NCI-H510A (cell line): Measurements from ENCODE around the gene MYDGF.
"Not testable (repeated sequence)": the region's sequence is repeated elsewhere in the genome, so short reads cannot be mapped to it uniquely, and the experiment has no call there.

ENCODE experiments used
- DNase-seq: peaks from one replicate; lab custom pipeline; 2025; lab: John Stamatoyannopoulos, UW

Gene MYDGF

DNA sequence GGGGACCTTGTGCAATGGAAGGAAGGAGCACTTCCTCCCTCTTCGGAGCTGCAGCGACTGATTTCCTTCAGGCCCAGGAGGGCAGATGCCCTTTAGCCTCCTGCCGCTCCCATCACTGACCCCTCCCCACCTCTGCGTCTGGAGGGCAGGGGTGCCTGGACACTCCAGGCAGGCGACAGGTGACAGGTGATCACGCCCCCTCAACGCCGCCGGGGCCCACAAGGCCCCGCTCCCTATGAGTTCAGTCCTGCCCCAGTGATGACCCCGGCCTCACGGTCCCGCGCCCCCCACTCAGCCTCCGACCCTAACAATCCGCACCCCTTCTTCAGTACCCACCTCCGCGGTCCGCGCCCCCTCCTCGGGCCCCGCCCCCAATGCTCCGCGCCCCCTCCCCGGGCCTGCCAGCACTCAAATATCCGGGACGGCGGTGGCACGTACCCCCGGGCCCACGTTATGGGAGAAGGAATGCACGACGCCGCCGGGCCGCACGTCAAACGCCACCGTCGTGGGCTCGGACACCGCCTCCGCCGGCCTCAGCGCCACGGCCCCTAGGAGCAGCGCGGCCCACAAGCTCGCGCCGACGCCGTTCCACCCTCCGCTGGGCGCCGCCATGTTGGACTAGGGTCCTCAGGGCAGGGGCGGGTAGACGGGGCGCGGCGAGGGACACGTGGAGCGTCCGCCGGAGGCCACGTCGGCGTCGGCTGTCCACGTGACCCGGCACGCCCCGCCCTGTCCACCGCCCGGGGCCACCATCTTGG lies at the start of gene MYDGF:
TSS of gene MYDGF (minus strand) at position 620 of the 758 bp plus-strand sequence. CDS start at position 612, 8 bp downstream.
- DNase-seq, result peak; percentile 93

DNA sequence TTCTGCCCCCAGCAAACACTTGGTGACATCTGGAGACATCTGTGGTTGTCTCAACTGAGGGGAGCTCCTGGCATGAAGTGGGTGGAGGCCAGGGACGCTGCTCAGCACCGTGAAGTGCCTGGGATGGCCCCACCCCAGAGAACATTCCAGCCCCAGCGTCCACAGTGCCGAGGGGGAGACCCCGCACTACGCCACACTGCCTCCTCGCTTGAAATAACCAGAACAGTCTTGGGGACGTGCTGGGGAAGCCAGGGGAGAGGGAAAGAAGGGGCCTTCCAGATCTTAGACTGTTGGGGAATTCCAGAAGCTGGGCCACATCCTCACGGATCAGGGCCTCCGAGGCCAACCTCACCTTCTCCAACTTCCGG lies 49.3 kb upstream of the MYDGF start:
- no peak for DNase-seq

GRCh38 chr19:4717966-4718701 lies 48.0 kb upstream of the MYDGF start:
- no peak for DNase-seq

- DNase-seq, result peak; percentile 57
Measured at GRCh38 chr19:4717191-4717965, 47.2 kb upstream of the MYDGF start.

- no peak for DNase-seq
Measured at GRCh38 chr19:4715529-4716221, 45.5 kb upstream of the MYDGF start.

DNA sequence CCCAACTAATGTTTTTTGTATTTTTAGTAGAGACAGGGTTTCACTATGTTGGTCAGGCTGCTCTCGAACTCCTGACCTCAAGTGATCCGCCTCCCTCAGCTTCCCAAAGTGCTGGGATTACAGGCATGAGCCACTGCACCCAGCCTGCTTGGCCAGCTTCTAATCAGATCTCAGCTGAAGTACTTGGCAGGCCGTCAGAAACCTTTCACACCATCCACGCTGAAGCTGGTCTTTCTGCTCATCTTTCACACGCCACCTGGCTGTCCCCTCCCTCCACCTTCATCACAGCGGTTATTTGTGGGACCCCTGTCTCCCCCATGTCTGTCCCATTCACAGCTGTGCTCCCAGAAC lies 45.0 kb upstream of the MYDGF start:
- not testable (repeated sequence) for DNase-seq

- no peak for DNase-seq
Measured at GRCh38 chr19:4714016-4714415, 43.9 kb upstream of the MYDGF start.

GRCh38 chr19:4713384-4713951 lies 43.3 kb upstream of the MYDGF start:
- DNase-seq, result no peak

GRCh38 chr19:4712771-4713170 lies 42.6 kb upstream of the MYDGF start:
- no peak for DNase-seq

DNA sequence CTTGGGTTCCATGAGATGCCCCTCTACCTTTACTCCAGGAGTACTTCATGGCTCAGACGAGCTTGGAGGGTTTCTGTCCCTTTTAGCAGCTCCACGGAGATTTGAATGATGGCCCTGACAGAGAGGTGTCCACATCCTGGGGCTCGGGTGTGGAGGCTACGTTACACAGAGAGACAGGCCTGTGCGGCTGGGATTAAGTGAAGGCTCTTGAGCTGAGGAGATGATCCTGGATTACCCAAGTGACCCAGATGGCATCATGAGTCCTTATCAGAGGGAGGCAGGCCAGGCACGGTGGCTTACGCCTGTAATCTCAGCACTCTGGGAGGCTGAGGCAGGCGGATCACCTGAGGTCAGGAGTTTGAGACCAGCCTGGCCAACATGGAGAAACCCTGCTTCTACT lies 41.1 kb upstream of the MYDGF start:
- DNase-seq, result no peak

- no peak for DNase-seq
Measured at GRCh38 chr19:4710281-4710600, 40.1 kb upstream of the MYDGF start.

DNA sequence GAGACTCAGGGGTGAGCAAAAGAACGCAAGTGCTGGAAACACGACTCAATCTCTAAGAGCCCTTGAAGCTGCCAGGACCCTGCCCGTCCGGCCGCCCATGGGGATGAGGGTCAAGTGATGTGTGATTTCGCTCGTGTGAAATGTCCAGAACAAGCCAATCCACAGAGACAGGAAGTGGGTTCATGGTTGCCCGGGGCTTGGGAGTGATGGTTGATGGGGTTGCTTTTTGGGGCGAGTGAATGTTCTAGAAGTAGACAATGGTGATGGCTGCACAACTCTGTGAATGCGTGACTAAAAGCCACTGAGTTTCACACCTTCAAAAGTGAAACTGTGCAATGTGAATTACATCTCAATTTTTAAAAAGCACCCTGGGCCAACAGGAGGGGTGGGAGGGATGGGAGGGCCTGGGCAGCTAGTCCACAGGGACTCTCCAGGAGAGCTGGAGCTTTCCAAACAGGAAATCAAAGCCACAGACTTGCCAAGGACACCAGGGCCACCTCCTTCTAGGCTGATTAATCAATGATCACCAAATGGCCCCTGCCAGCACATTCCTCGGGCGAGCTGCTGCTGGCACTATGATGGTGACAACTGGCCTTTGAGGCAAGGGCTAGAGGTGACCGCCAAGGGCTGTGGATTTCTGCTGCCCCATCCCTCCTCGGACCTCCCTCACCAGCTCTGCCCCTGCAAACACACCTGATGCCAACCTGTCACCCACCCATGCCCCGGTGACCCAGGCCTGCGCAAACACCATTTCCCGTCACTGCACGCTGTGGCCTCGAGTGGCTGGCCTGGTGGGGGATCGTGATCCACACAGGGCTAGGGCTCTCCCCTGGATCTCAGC lies 39.5 kb upstream of the MYDGF start:
- no peak for DNase-seq

DNA sequence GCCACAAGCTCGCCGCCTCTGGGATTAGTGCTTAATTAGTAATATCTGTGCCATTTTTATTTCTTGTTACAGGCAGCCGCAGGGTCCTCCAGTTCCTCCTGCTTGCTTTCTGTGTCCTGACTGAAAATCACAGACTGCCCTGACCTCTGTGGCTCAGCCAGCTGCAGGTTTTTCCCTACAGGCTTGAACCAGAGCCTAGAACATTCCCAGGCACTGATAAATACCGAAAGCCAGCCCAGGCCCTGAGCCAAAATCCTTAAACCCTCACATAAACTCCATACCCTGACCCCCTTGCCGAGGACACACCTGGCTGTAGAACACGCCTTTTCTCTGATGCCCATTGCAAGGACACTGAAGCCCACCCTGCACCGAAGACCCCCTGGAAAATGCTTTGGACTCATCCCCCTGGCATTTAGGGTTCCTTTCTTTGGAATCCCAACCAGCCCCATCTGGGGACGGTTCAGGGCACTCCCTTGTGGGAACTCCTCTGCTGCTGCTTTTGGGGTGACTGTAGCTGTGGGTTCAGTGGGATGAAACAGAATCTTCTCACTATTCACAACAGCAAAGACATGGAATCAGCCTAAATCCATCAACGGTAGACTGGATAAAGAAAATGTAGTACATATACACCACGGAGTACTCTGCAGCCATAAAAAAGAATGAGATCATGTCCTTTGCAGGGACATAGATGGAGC lies 38.0 kb upstream of the MYDGF start:
- DNase-seq, result no peak

- DNase-seq, result no peak
Measured at GRCh38 chr19:4707322-4707721, 37.2 kb upstream of the MYDGF start.

DNA sequence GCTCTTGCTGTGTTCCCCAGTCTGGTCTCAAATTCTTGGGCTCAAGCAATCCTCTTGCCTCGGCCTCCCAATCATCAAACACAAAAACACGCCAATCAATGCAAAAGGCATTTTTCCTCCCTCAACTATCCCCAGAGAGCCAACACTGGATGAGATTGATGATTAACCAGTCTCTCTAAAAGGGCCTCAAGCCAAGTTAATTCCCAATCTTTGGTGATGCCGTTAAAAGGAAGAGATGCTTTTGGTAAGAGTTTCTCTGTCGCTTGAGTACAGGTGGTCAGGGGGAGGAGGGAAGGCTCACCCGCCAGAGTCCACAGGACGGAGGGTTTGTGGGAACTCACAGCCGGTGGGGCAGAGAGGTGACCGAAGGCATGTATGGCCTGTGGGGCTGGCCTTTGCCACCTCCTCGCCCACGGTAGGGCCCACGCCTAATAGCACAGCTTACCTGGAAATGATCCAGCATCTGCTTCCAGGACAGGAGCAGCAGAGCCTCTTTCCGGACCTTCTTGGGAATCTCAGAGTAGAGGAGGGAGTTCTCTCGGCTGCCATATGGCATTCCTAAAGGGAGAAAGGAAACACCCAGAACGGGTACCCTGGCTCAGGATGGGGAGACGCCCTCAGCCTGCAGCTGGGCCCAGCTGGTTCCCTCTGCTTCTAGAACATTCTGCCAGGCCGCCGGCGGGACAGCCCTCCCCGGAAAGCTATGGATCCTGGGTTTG lies 35.4 kb upstream of the MYDGF start:
- no peak for DNase-seq

DNA sequence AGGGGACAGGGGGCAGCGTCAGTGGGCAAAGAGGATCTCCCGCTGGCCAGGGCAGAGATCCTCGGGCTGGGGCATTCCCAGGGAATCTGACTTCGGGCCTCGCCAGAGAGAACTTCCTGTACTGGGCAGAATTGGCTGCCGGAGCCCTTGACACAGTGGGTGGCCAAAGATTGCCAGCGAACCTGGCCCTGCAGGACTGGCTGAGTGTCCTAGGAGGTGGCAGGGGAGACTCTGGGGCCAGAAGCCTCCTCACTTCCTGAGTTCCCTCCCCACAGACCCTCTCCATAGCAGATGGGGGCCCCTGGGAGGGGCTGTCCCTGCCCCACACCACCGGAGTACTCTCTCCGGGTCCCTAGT lies 34.2 kb upstream of the MYDGF start:
- no peak for DNase-seq

- DNase-seq, result no peak
Measured at GRCh38 chr19:4703671-4704316, 33.7 kb upstream of the MYDGF start.

DNA sequence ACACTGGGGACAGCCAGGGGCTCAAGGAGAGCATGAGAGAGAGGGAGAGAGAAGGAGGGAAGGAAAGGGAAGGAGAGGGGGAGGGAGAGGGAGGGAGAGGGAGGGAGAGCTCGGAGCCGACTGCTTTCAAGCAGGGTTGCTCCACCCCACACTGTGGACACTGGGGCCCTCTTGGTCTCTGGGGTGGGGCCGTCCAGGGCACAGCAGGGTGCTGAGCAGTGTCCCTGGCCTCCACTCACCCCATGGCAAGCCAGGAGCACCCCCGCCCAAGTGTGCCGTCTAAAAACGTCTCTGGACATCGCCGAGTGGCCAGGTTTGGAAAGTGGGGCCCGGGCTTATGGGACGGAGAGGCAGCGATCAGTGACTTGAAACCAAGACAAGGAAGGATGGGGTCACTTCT lies 32.6 kb upstream of the MYDGF start:
- DNase-seq, result no peak

- DNase-seq, result no peak
Measured at GRCh38 chr19:4701557-4701956, 31.4 kb upstream of the MYDGF start.

GRCh38 chr19:4700693-4700970 lies 30.5 kb upstream of the MYDGF start:
- no peak for DNase-seq
